ENCODE data around the gene HCRTR1. TPM values are rescaled to one million over a fixed set of nuclear protein-coding genes. Genes with fewer than 3 reads are reported as not detected.

The HCRTR1 gene
- total RNA-seq, 1 experiment from 2014 or later: not detected

- Histone ChIP-seq H3F3A (ENCODE audit: low read length, unreplicated experiment) (no peaks in the 10 kb centered on the region), H3K27me3 (ENCODE audit: low read length) (no peaks in the 10 kb centered on the region), H3K4me1 (ENCODE audit: insufficient read depth, low read length) (peaks cover 19% of the 10 kb centered on the region), H3K79me2 (ENCODE audit: low read length) (no peaks in the 10 kb centered on the region), H3K9me3 (ENCODE audit: low read length) (no peaks in the 10 kb centered on the region), H4K20me1 (ENCODE audit: low read length) (no peaks in the 10 kb centered on the region), H2AFZ (ENCODE audit: low read length) (no peak overlapping the region), H3K9ac (ENCODE audit: low read length) (no peak overlapping the region), H3K27ac (ENCODE audit: low read length) (no peak overlapping the region), H3K4me3 (ENCODE audit: low read length) (no peak overlapping the region), H3K36me3 (ENCODE audit: low read depth, low read length) (no peaks in the 10 kb centered on the region), H3K9me2 (replicated peaks; ENCODE audit: low read length) (no peaks in the 10 kb centered on the region), H3K4me2 (ENCODE audit: low read length) (no peak overlapping the region)
- TF ChIP-seq EZH2phosphoT487 (IDR thresholded peaks at IDR 0.05; ENCODE audit: borderline replicate concordance, low read length) (no peak), EZH2 (IDR thresholded peaks at IDR 0.05; ENCODE audit: low read length, unreplicated experiment) (no peak)
- TF ChIP-seq, protein P1, sequence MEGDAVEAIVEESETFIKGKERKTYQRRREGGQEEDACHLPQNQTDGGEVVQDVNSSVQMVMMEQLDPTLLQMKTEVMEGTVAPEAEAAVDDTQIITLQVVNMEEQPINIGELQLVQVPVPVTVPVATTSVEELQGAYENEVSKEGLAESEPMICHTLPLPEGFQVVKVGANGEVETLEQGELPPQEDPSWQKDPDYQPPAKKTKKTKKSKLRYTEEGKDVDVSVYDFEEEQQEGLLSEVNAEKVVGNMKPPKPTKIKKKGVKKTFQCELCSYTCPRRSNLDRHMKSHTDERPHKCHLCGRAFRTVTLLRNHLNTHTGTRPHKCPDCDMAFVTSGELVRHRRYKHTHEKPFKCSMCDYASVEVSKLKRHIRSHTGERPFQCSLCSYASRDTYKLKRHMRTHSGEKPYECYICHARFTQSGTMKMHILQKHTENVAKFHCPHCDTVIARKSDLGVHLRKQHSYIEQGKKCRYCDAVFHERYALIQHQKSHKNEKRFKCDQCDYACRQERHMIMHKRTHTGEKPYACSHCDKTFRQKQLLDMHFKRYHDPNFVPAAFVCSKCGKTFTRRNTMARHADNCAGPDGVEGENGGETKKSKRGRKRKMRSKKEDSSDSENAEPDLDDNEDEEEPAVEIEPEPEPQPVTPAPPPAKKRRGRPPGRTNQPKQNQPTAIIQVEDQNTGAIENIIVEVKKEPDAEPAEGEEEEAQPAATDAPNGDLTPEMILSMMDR (conservative IDR thresholded peaks at IDR 0.05; ENCODE audit: low read depth, low read length): no peak
- ATAC-seq: no peak
- no peak for DNase-seq
- POLR2A ChIA-PET (ENCODE audit: unreplicated experiment): no interaction called here
- intact Hi-C loops (cut with micrococcal nuclease): loop anchor here (2.0 kb wide), 1 partner anchor 89 kb away; no protein-coding TSS in a partner anchor
- no TSS peak for BruUV-seq (replicated peaks)
- CTCF ChIA-PET: no interaction called here
Measured at GRCh38 chr1:31671561-31672201, 54.2 kb downstream of the HCRTR1 start.

- BruUV-seq (replicated peaks): no TSS peak
- H3K4me3 ChIP-seq (ENCODE audit: low read length): no peak overlapping the region
- POLR2A ChIA-PET (ENCODE audit: unreplicated experiment): interaction anchor here (0.5 kb wide), 1 partner anchor 89 kb away, joined by 3 read pairs; no protein-coding TSS in a partner anchor
Measured at GRCh38 chr1:31672986-31673385, 55.5 kb downstream of the HCRTR1 start.

DNA sequence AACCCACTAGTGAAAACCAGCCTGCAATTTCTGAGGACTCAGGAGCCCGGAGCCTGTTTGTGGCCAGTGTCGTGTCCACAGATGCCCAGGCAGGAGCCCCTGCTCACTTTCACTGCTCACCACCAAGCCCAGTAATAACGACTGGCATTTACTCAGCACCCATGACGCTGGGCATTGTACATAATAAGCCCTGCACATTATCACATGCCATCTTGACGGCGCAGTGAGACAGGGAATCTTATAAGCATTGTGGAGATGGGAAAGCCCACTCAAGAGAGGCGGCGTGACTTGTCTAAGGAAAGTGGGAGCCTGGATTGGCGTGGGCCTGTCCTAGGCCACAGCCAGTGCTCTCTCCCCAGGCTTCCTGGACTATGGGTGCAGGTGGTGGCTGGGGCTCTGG, 55.9 kb downstream of the HCRTR1 start:
- ChIA-PET CTCF (no interaction called here), POLR2A (ENCODE audit: unreplicated experiment) (no interaction called here)
- DNase-seq (no peak), ATAC-seq (no peak)
- Histone ChIP-seq H3K27me3 (ENCODE audit: low read length) (no peaks in the 10 kb centered on the region), H2AFZ (ENCODE audit: low read length) (no peak overlapping the region), H3K27ac (ENCODE audit: low read length) (no peak overlapping the region), H3K9me2 (replicated peaks; ENCODE audit: low read length) (no peaks in the 10 kb centered on the region), H3K9me3 (ENCODE audit: low read length) (no peaks in the 10 kb centered on the region), H3F3A (ENCODE audit: low read length, unreplicated experiment) (no peaks in the 10 kb centered on the region), H3K4me2 (ENCODE audit: low read length) (no peak overlapping the region), H3K4me3 (ENCODE audit: low read length) (no peak overlapping the region), H3K36me3 (ENCODE audit: low read depth, low read length) (no peaks in the 10 kb centered on the region), H3K79me2 (ENCODE audit: low read length) (no peaks in the 10 kb centered on the region), H3K4me1 (ENCODE audit: insufficient read depth, low read length) (peaks cover 14% of the 10 kb centered on the region), H4K20me1 (ENCODE audit: low read length) (no peaks in the 10 kb centered on the region), H3K9ac (ENCODE audit: low read length) (no peak overlapping the region)
- no TSS peak for BruUV-seq (replicated peaks)
- intact Hi-C loops (cut with micrococcal nuclease): no loop called here
- TF ChIP-seq, protein P1 (conservative IDR thresholded peaks at IDR 0.05; ENCODE audit: low read depth, low read length): no peak
- no peak for TF ChIP-seq EZH2 (IDR thresholded peaks at IDR 0.05; ENCODE audit: low read length, unreplicated experiment)
- no peak for TF ChIP-seq EZH2phosphoT487 (IDR thresholded peaks at IDR 0.05; ENCODE audit: borderline replicate concordance, low read length)

More at GRCh38 chr1:31672986-31673385, 55.5 kb downstream of the HCRTR1 start:
- Histone ChIP-seq H3K27ac (ENCODE audit: low read length) (no peak overlapping the region), H3K9ac (ENCODE audit: low read length) (no peak overlapping the region), H3K27me3 (ENCODE audit: low read length) (no peaks in the 10 kb centered on the region), H3K36me3 (ENCODE audit: low read depth, low read length) (no peaks in the 10 kb centered on the region), H3K4me1 (ENCODE audit: insufficient read depth, low read length) (peaks cover 14% of the 10 kb centered on the region), H3F3A (ENCODE audit: low read length, unreplicated experiment) (no peaks in the 10 kb centered on the region), H2AFZ (ENCODE audit: low read length) (no peak overlapping the region), H3K9me3 (ENCODE audit: low read length) (no peaks in the 10 kb centered on the region), H3K4me2 (ENCODE audit: low read length) (no peak overlapping the region), H3K79me2 (ENCODE audit: low read length) (no peaks in the 10 kb centered on the region), H3K9me2 (replicated peaks; ENCODE audit: low read length) (no peaks in the 10 kb centered on the region), H4K20me1 (ENCODE audit: low read length) (no peaks in the 10 kb centered on the region)
- no peak for ATAC-seq
- DNase-seq: no peak
- no peak for TF ChIP-seq EZH2phosphoT487 (IDR thresholded peaks at IDR 0.05; ENCODE audit: borderline replicate concordance, low read length)
- TF ChIP-seq, protein P1 (conservative IDR thresholded peaks at IDR 0.05; ENCODE audit: low read depth, low read length): no peak
- TF ChIP-seq EZH2 (IDR thresholded peaks at IDR 0.05; ENCODE audit: low read length, unreplicated experiment): no peak
- intact Hi-C loops (cut with micrococcal nuclease): no loop called here
- CTCF ChIA-PET: no interaction called here
